Measurements from ENCODE around the gene PIK3R3.

The PIK3R3 gene

DNA sequence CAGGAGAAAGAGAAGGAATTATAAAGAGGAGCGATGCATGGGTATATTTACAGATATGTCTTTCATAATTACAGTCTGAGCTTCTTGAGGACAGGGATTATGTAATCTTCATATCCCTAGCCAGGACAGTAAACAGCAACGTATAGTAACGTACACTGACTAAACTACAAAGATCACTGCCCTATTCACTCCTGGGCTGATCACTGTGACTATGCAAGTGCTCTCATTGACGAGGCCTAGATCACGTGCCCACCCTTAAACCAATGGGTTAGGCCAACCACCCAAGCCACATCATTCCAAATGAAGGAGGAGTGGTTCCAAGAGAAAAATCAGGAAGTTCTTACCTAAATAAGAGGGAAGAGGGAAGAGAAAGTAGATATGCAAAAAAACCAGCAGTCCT, 18.5 kb downstream of the PIK3R3 start:
- Histone ChIP-seq H3K27me3 (ENCODE audit: insufficient read depth, low read length) (no peaks in the 10 kb centered on the region), H3K36me3 (ENCODE audit: insufficient read depth, low read length) (no peaks in the 10 kb centered on the region), H3K9ac (ENCODE audit: low read length) (no peak overlapping the region), H3F3A (ENCODE audit: insufficient read depth, low read length) (no peaks in the 10 kb centered on the region), H3K9me2 (ENCODE audit: low read depth, low read length) (no peaks in the 10 kb centered on the region), H4K20me1 (ENCODE audit: insufficient read depth, low read length) (no peaks in the 10 kb centered on the region), H3K9me3 (ENCODE audit: low read length) (no peaks in the 10 kb centered on the region), H3K4me3 (ENCODE audit: low read depth, low read length, poor library complexity, severe bottlenecking) (no peak overlapping the region), H3K79me2 (ENCODE audit: insufficient read depth, low read length) (no peaks in the 10 kb centered on the region), H3K4me1 (ENCODE audit: insufficient read depth, low read length, severe bottlenecking) (peaks cover 8% of the 10 kb centered on the region), H3K27ac (ENCODE audit: low read depth, low read length, poor library complexity, severe bottlenecking) (no peak overlapping the region), H2AFZ (ENCODE audit: low read length) (no peak overlapping the region), H3K4me2 (ENCODE audit: low read length) (no peak overlapping the region)
- TF ChIP-seq EZH2 (IDR thresholded peaks at IDR 0.05; ENCODE audit: borderline replicate concordance, low read length), result no peak
- TF ChIP-seq, protein P1, sequence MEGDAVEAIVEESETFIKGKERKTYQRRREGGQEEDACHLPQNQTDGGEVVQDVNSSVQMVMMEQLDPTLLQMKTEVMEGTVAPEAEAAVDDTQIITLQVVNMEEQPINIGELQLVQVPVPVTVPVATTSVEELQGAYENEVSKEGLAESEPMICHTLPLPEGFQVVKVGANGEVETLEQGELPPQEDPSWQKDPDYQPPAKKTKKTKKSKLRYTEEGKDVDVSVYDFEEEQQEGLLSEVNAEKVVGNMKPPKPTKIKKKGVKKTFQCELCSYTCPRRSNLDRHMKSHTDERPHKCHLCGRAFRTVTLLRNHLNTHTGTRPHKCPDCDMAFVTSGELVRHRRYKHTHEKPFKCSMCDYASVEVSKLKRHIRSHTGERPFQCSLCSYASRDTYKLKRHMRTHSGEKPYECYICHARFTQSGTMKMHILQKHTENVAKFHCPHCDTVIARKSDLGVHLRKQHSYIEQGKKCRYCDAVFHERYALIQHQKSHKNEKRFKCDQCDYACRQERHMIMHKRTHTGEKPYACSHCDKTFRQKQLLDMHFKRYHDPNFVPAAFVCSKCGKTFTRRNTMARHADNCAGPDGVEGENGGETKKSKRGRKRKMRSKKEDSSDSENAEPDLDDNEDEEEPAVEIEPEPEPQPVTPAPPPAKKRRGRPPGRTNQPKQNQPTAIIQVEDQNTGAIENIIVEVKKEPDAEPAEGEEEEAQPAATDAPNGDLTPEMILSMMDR (IDR thresholded peaks at IDR 0.05; ENCODE audit: low read length), result no peak

GRCh38 chr1:46112108-46112507, 20.3 kb downstream of the PIK3R3 start:
- Histone ChIP-seq H3K9ac (ENCODE audit: low read length) (no peak overlapping the region), H3K9me3 (ENCODE audit: low read length) (no peaks in the 10 kb centered on the region), H3K4me3 (ENCODE audit: low read depth, low read length, poor library complexity, severe bottlenecking) (no peak overlapping the region), H4K20me1 (ENCODE audit: insufficient read depth, low read length) (no peaks in the 10 kb centered on the region), H3K36me3 (ENCODE audit: insufficient read depth, low read length) (no peaks in the 10 kb centered on the region), H3K4me2 (ENCODE audit: low read length) (no peak overlapping the region), H3K27ac (ENCODE audit: low read depth, low read length, poor library complexity, severe bottlenecking) (no peak overlapping the region), H3K4me1 (ENCODE audit: insufficient read depth, low read length, severe bottlenecking) (peaks cover 8% of the 10 kb centered on the region), H3K9me2 (ENCODE audit: low read depth, low read length) (no peaks in the 10 kb centered on the region), H3F3A (ENCODE audit: insufficient read depth, low read length) (no peaks in the 10 kb centered on the region), H3K27me3 (ENCODE audit: insufficient read depth, low read length) (no peaks in the 10 kb centered on the region), H2AFZ (ENCODE audit: low read length) (no peak overlapping the region), H3K79me2 (ENCODE audit: insufficient read depth, low read length) (no peaks in the 10 kb centered on the region)
- no peak for TF ChIP-seq EZH2 (IDR thresholded peaks at IDR 0.05; ENCODE audit: borderline replicate concordance, low read length)
- TF ChIP-seq, protein P1 (IDR thresholded peaks at IDR 0.05; ENCODE audit: low read length), result no peak

DNA sequence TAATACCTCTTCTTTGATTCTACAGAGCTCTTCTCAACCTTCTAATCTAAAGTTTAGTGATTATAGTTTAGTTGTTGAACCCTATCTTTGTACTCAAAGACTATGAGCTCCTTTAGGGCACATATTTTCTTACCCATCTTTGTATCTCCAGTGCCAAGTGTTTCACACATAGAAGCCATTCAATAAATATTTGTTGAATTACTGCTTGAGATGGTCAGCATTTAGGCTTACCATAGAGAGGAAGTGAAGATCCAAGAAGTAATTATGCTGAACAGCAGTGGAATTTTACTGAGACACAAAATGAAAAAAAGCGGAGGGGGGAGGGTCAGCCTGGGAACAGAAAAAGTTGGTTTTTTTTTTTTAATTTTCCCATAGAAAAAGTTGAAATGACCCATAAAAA, 21.9 kb downstream of the PIK3R3 start:
- H2AFZ ChIP-seq (ENCODE audit: low read length), result no peak overlapping the region
- no peaks in the 10 kb centered on the region for H3F3A ChIP-seq (ENCODE audit: insufficient read depth, low read length)
- H3K4me2 ChIP-seq (ENCODE audit: low read length), result no peak overlapping the region
- peaks cover 5% of the 10 kb centered on the region for H3K4me1 ChIP-seq (ENCODE audit: insufficient read depth, low read length, severe bottlenecking)
- H3K36me3 ChIP-seq (ENCODE audit: insufficient read depth, low read length), result no peaks in the 10 kb centered on the region
- H3K4me3 ChIP-seq (ENCODE audit: low read depth, low read length, poor library complexity, severe bottlenecking), result no peak overlapping the region
- TF ChIP-seq, protein P1 (IDR thresholded peaks at IDR 0.05; ENCODE audit: low read length), result no peak
- TF ChIP-seq EZH2 (IDR thresholded peaks at IDR 0.05; ENCODE audit: borderline replicate concordance, low read length), result no peak
- no peaks in the 10 kb centered on the region for H4K20me1 ChIP-seq (ENCODE audit: insufficient read depth, low read length)
- no peaks in the 10 kb centered on the region for H3K9me3 ChIP-seq (ENCODE audit: low read length)
- H3K9ac ChIP-seq (ENCODE audit: low read length), result no peak overlapping the region
- H3K27me3 ChIP-seq (ENCODE audit: insufficient read depth, low read length), result no peaks in the 10 kb centered on the region
- no peaks in the 10 kb centered on the region for H3K9me2 ChIP-seq (ENCODE audit: low read depth, low read length)
- no peak overlapping the region for H3K27ac ChIP-seq (ENCODE audit: low read depth, low read length, poor library complexity, severe bottlenecking)
- H3K79me2 ChIP-seq (ENCODE audit: insufficient read depth, low read length), result no peaks in the 10 kb centered on the region

All from OCI-LY1 (cell line).